Kidney epithelial cell (primary cell): Measurements from ENCODE around the gene CST2. TPM values are rescaled to one million over a fixed set of nuclear protein-coding genes. Genes with fewer than 3 reads are reported as not detected.
"Not testable (repeated sequence)": the region's sequence is repeated elsewhere in the genome, so short reads cannot be mapped to it uniquely, and the experiment has no call there.

Experiments
- DNase-seq: peaks from one replicate; pipeline ENCODE4 v3.0.0-alpha.2; 2010; ENCODE audit warnings: low read depth
- H3K27me3 ChIP-seq: 2 replicates; pipeline ENCODE4 v1.6.0; 2011; ENCODE audit warnings: low read length; ENCODE audit not compliant: control insufficient read depth, insufficient read depth
- H3K36me3 ChIP-seq: 2 replicates; pipeline ENCODE4 v1.5.1; 2011; ENCODE audit warnings: low read length; ENCODE audit not compliant: control insufficient read depth, insufficient read depth
- H3K4me3 ChIP-seq: 2 replicates; pipeline ENCODE4 v1.5.1; 2011; ENCODE audit warnings: low read depth, mild to moderate bottlenecking, control low read depth, low read length
- total RNA-seq: library from RNA; depleted of rRNA; stranded (reverse); fragments of >200 nt; gene quantifications from 2 replicates; pipeline ENCODE4 v1.2.3, GENCODE V29; 2015
- TF ChIP-seq, protein P1 (sequence below): IDR thresholded peaks from 2 replicates; pipeline ENCODE4 v1.5.1; 2011; ENCODE audit warnings: mild to moderate bottlenecking, moderate library complexity, low read length, control low read depth, inconsistent platforms; ENCODE audit not compliant: insufficient read depth, poor library complexity, severe bottlenecking

The CST2 gene
- total RNA-seq, 1 donor from 2014 or later: 2.6 TPM

DNA sequence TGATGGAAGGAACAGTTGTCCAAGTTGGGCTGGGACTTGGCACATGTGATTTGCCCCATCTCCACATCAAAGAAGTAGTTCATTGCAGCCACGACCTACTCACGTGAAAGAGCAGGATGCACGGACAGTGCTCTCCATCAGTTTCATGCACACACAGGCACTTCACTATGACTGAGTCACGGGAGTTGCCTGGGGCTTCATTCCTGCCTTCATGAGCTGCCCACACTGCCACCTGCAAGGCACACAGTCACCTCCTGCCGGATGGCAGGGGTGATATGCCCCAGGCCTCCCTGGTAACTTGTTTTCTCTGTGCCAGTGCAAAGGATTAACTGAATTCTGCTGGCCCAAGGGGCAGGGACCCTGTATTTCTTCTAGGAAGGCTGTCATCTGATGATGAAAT is 30.2 kb upstream of the CST2 start:
- no peaks in the 10 kb centered on the region for H3K27me3 ChIP-seq
- TF ChIP-seq, protein P1, sequence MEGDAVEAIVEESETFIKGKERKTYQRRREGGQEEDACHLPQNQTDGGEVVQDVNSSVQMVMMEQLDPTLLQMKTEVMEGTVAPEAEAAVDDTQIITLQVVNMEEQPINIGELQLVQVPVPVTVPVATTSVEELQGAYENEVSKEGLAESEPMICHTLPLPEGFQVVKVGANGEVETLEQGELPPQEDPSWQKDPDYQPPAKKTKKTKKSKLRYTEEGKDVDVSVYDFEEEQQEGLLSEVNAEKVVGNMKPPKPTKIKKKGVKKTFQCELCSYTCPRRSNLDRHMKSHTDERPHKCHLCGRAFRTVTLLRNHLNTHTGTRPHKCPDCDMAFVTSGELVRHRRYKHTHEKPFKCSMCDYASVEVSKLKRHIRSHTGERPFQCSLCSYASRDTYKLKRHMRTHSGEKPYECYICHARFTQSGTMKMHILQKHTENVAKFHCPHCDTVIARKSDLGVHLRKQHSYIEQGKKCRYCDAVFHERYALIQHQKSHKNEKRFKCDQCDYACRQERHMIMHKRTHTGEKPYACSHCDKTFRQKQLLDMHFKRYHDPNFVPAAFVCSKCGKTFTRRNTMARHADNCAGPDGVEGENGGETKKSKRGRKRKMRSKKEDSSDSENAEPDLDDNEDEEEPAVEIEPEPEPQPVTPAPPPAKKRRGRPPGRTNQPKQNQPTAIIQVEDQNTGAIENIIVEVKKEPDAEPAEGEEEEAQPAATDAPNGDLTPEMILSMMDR: no peak
- DNase-seq: no peak
- no peak overlapping the region for H3K4me3 ChIP-seq
- no peaks in the 10 kb centered on the region for H3K36me3 ChIP-seq

DNA sequence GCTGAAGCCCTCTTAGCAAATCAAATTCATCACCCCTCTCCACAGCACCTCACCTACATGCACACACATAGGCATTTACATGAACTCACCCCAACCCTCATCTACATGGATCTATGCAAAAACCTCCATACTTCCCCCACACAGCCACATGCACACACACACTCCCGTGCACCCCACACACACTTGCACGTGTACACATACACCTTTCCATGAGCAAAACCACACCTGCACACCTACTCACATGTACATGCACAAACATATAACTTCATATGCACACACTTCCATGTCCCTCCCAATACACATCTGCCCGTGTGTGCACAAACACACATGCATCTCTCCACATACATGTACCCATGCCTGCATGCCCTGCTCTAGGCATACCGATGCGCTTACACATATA is 29.7 kb upstream of the CST2 start:
- no peak for DNase-seq
- H3K27me3 ChIP-seq: no peaks in the 10 kb centered on the region
- TF ChIP-seq, protein P1: no peak
- no peaks in the 10 kb centered on the region for H3K36me3 ChIP-seq
- H3K4me3 ChIP-seq: no peak overlapping the region

DNA sequence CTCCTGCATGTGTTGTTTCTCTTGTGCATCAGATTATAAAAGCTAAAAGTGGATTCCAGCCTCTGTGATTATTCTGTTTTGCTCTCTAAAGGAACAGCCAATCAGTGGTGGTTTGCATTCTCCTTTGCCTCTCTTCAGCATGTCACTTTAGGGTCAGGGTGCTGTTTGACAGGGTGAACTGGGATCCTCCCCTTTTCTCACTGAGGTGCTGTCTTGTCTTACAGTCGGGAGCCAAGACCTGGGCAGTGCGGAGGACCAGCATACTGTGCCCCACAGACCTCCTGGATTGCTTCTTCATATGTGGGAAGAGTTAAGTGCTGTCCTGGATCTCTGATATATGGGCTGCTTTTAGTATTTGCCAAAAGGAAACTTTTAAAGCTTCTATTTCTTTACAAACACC is 15.2 kb upstream of the CST2 start:
- TF ChIP-seq, protein P1: no peak
- Histone ChIP-seq H3K36me3 (no peaks in the 10 kb centered on the region), H3K4me3 (no peak overlapping the region), H3K27me3 (no peaks in the 10 kb centered on the region)
- DNase-seq: no peak

DNA sequence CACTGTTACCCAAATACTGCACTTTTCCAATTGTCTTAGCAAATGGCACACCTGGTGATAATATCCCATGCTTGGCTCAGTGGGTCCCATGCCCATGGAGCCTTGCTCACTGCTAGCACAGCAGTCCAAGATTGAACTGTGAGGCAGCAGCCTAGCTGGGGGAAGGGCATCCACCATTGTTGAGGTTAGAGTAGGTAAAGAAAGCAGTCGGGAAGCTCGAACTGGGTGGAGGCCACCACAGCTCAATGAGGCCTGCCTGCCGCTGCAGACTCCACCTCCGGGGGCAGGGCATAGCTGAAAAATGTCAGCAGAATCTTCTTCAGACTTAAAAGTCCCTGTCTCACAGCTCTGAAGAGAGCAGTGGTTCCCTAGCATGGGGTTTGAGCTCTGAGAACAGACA is 9.2 kb upstream of the CST2 start:
- H3K27me3 ChIP-seq: no peaks in the 10 kb centered on the region
- no peaks in the 10 kb centered on the region for H3K36me3 ChIP-seq
- TF ChIP-seq, protein P1: no peak
- no peak overlapping the region for H3K4me3 ChIP-seq
- no peak for DNase-seq

DNA sequence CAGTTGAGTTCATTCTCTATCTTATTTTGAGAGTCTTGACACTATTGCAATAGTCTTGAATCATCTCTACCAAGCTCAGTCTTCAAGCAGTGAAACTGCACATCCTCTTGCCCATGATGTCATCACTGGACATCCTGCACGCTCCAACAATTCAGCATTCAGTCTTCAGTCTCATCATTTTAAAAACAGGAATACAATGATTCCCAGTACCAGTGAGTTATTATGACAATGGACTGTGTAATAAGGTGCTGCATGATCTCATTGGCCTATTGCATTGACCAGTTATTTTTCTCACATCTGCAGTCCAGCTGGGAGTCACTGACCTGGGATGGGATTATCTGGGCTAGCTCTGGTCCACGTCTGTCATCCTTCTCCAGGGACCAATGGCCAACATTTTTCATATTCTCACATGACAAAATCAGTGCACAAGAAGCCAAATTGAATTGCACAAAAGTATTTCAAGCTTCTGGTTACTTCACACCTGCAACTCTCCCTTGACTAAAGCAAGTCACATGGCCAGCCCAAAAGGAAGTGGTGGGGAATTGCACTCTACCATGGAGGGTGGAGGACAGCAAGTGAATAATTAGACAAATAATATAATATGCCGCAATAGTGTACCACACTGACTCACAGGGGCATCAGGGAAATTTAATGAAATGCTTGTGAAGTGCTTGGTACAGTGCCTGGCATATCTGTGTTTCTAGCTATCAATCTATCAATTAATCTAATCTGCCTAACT is 6.4 kb upstream of the CST2 start:
- no peak for DNase-seq
- no peaks in the 10 kb centered on the region for H3K27me3 ChIP-seq
- TF ChIP-seq, protein P1: no peak
- H3K36me3 ChIP-seq: no peaks in the 10 kb centered on the region
- H3K4me3 ChIP-seq: no peak overlapping the region

DNA sequence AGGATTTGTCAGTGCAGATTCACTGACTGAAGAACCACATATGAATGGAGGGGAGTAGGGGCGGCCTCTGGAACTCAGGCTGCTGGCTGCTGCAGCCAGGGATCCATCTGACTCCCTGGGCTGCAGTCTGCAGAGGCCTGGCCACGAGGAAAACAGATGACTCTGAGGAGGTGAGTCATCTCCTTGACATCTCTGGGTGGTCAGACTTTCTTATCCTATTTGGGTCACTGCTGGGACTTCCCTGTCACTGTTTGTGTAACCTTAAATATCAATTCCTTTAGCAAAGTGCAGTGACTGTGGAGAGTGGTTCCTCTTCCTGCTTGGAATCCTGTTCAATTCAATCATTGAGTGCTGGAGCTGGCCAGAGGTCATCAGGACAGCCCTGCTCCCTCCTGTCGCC is 5.4 kb upstream of the CST2 start:
- H3K36me3 ChIP-seq, H3K27me3 ChIP-seq, DNase-seq, H3K4me3 ChIP-seq: not testable (repeated sequence)
